Superior temporal gyrus (tissue), 1 donor: ENCODE measurements around the gene ZBTB16.

Experiments used
- DNase-seq: peaks from one replicate; pipeline ENCODE4 v3.0.0-alpha.2; 2016; ENCODE audit errors: extremely low spot score

The ZBTB16 gene

GRCh38 chr11:114130629-114131277 is 71.2 kb downstream of the ZBTB16 start:
- DNase-seq, result peak; percentile 70

- peak; percentile 92 for DNase-seq
Measured at GRCh38 chr11:114131461-114131864, 72.0 kb downstream of the ZBTB16 start.

- no peak for DNase-seq
Measured at GRCh38 chr11:114132417-114132816, 72.9 kb downstream of the ZBTB16 start.

- DNase-seq, result no peak
Measured at GRCh38 chr11:114132944-114133394, 73.5 kb downstream of the ZBTB16 start.

GRCh38 chr11:114133548-114134329 is 74.2 kb downstream of the ZBTB16 start:
- DNase-seq, result no peak

- DNase-seq, result no peak
Measured at GRCh38 chr11:114134870-114135269, 75.4 kb downstream of the ZBTB16 start.

GRCh38 chr11:114135737-114136151 is 76.2 kb downstream of the ZBTB16 start:
- no peak for DNase-seq

- DNase-seq, result no peak
Measured at GRCh38 chr11:114136686-114137640, 77.5 kb downstream of the ZBTB16 start.

- no peak for DNase-seq
Measured at GRCh38 chr11:114137838-114138237, 78.3 kb downstream of the ZBTB16 start.

- DNase-seq, result no peak
Measured at GRCh38 chr11:114138411-114138810, 78.9 kb downstream of the ZBTB16 start.

GRCh38 chr11:114140826-114141225 is 81.3 kb downstream of the ZBTB16 start:
- no peak for DNase-seq

- peak; percentile 24 for DNase-seq
Measured at GRCh38 chr11:114141863-114142580, 82.5 kb downstream of the ZBTB16 start.

- DNase-seq, result no peak
Measured at GRCh38 chr11:114142707-114143106, 83.2 kb downstream of the ZBTB16 start.

GRCh38 chr11:114145166-114145775 is 85.8 kb downstream of the ZBTB16 start:
- DNase-seq, result no peak

- peak; percentile 65 for DNase-seq
Measured at GRCh38 chr11:114147375-114148012, 88.0 kb downstream of the ZBTB16 start.

- no peak for DNase-seq
Measured at GRCh38 chr11:114148013-114148382, 88.5 kb downstream of the ZBTB16 start.

GRCh38 chr11:114149689-114150407 is 90.3 kb downstream of the ZBTB16 start:
- no peak for DNase-seq

- no peak for DNase-seq
Measured at GRCh38 chr11:114150671-114151070, 91.2 kb downstream of the ZBTB16 start.

GRCh38 chr11:114151631-114152030 is 92.1 kb downstream of the ZBTB16 start:
- no peak for DNase-seq

GRCh38 chr11:114152162-114152561 is 92.7 kb downstream of the ZBTB16 start:
- no peak for DNase-seq
